ENCODE data around the gene DUSP22.

The DUSP22 gene

GRCh38 chr6:321158-321438, 28.8 kb downstream of the DUSP22 start:
- H3K27ac ChIP-seq (ENCODE audit: low read length), result no peak overlapping the region
- H3K4me1 ChIP-seq (ENCODE audit: low read length), result peaks cover 74% of the 10 kb centered on the region
- peaks cover 48% of the 10 kb centered on the region for H3K27me3 ChIP-seq (ENCODE audit: low read depth, low read length)
- H2AFZ ChIP-seq (ENCODE audit: low read depth, low read length), result no peak overlapping the region
- TF ChIP-seq EZH2phosphoT487 (IDR thresholded peaks at IDR 0.05; ENCODE audit: low read depth) (no peak), CTCF (IDR thresholded peaks at IDR 0.05; ENCODE audit: low read depth, low read length) (no peak)
- no peaks in the 10 kb centered on the region for H3K9me3 ChIP-seq (ENCODE audit: insufficient read depth, low read length)
- H3K4me3 ChIP-seq (ENCODE audit: low read length), result no peak overlapping the region
- H3K79me2 ChIP-seq (ENCODE audit: low read length), result peaks cover 70% of the 10 kb centered on the region
- H3K36me3 ChIP-seq (replicated peaks; ENCODE audit: low read depth, low read length), result peaks cover 53% of the 10 kb centered on the region
- H3K9ac ChIP-seq (ENCODE audit: low read length), result no peak overlapping the region
- peaks cover 86% of the 10 kb centered on the region for H4K20me1 ChIP-seq (ENCODE audit: insufficient read depth, low read length)
- no peak overlapping the region for H3K4me2 ChIP-seq (ENCODE audit: low read length)

GRCh38 chr6:321536-322258, 29.4 kb downstream of the DUSP22 start:
- peaks cover 89% of the 10 kb centered on the region for H4K20me1 ChIP-seq (ENCODE audit: insufficient read depth, low read length)
- H3K4me3 ChIP-seq (ENCODE audit: low read length), result no peak overlapping the region
- peaks cover 57% of the 10 kb centered on the region for H3K36me3 ChIP-seq (replicated peaks; ENCODE audit: low read depth, low read length)
- peaks cover 74% of the 10 kb centered on the region for H3K79me2 ChIP-seq (ENCODE audit: low read length)
- no peak overlapping the region for H2AFZ ChIP-seq (ENCODE audit: low read depth, low read length)
- H3K27me3 ChIP-seq (ENCODE audit: low read depth, low read length), result peaks cover 48% of the 10 kb centered on the region
- TF ChIP-seq CTCF (IDR thresholded peaks at IDR 0.05; ENCODE audit: low read depth, low read length), result no peak
- TF ChIP-seq EZH2phosphoT487 (IDR thresholded peaks at IDR 0.05; ENCODE audit: low read depth), result no peak
- H3K4me1 ChIP-seq (ENCODE audit: low read length), result peaks cover 71% of the 10 kb centered on the region
- no peak overlapping the region for H3K9ac ChIP-seq (ENCODE audit: low read length)
- no peak overlapping the region for H3K4me2 ChIP-seq (ENCODE audit: low read length)
- no peak overlapping the region for H3K27ac ChIP-seq (ENCODE audit: low read length)
- no peaks in the 10 kb centered on the region for H3K9me3 ChIP-seq (ENCODE audit: insufficient read depth, low read length)

GRCh38 chr6:322259-322930, 30.1 kb downstream of the DUSP22 start:
- Histone ChIP-seq H3K79me2 (ENCODE audit: low read length) (peaks cover 76% of the 10 kb centered on the region), H3K36me3 (replicated peaks; ENCODE audit: low read depth, low read length) (peaks cover 58% of the 10 kb centered on the region), H4K20me1 (ENCODE audit: insufficient read depth, low read length) (peaks cover 90% of the 10 kb centered on the region), H3K9ac (ENCODE audit: low read length) (no peak overlapping the region), H3K27ac (ENCODE audit: low read length) (no peak overlapping the region), H3K4me1 (ENCODE audit: low read length) (peaks cover 71% of the 10 kb centered on the region), H3K27me3 (ENCODE audit: low read depth, low read length) (peaks cover 48% of the 10 kb centered on the region), H3K4me2 (ENCODE audit: low read length) (no peak overlapping the region; the same call in 1 of the 2 replicates), H3K4me3 (ENCODE audit: low read length) (no peak overlapping the region), H2AFZ (ENCODE audit: low read depth, low read length) (no peak overlapping the region), H3K9me3 (ENCODE audit: insufficient read depth, low read length) (no peaks in the 10 kb centered on the region)
- TF ChIP-seq CTCF (IDR thresholded peaks at IDR 0.05; ENCODE audit: low read depth, low read length) (peak; percentile 49; the same call in 1 of the 2 replicates), EZH2phosphoT487 (IDR thresholded peaks at IDR 0.05; ENCODE audit: low read depth) (no peak)

- Histone ChIP-seq H2AFZ (ENCODE audit: low read depth, low read length) (no peak overlapping the region), H3K79me2 (ENCODE audit: low read length) (peaks cover 73% of the 10 kb centered on the region), H3K36me3 (replicated peaks; ENCODE audit: low read depth, low read length) (peaks cover 56% of the 10 kb centered on the region), H4K20me1 (ENCODE audit: insufficient read depth, low read length) (peaks cover 90% of the 10 kb centered on the region), H3K4me3 (ENCODE audit: low read length) (no peak overlapping the region), H3K27me3 (ENCODE audit: low read depth, low read length) (peaks cover 48% of the 10 kb centered on the region), H3K27ac (ENCODE audit: low read length) (no peak overlapping the region), H3K4me1 (ENCODE audit: low read length) (peaks cover 71% of the 10 kb centered on the region), H3K9me3 (ENCODE audit: insufficient read depth, low read length) (no peaks in the 10 kb centered on the region), H3K9ac (ENCODE audit: low read length) (no peak overlapping the region), H3K4me2 (ENCODE audit: low read length) (peak overlapping the region; percentile 1; the same call in 1 of the 2 replicates)
- no peak for TF ChIP-seq EZH2phosphoT487 (IDR thresholded peaks at IDR 0.05; ENCODE audit: low read depth)
- TF ChIP-seq CTCF (IDR thresholded peaks at IDR 0.05; ENCODE audit: low read depth, low read length), result no peak
These were observed 30.8 kb downstream of the DUSP22 start for GRCh38 chr6:322940-323729.
